ENCODE results near the gene TMEM38B.

The TMEM38B gene

DNA sequence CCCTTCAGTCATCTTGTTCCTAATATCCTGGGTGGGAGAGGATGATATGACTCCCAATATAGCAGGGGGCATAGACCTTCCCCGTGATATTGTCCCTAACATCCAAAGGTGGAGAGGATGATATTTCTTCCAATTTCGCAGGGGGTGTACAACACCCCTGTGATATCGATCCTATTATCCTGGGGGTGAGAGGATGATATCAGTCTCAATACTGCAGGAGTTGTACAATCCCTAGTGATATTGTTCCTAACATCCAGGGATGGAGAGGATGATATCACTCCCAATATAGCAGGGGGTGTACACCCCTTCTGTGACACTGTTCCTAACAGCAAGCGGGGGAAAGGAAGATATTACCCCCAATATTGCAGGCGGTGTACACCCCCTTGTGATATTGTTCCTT, 122.6 kb downstream of the TMEM38B start:
- H3K4me3 ChIP-seq (ENCODE audit: low read length) = no peak overlapping the region

DNA sequence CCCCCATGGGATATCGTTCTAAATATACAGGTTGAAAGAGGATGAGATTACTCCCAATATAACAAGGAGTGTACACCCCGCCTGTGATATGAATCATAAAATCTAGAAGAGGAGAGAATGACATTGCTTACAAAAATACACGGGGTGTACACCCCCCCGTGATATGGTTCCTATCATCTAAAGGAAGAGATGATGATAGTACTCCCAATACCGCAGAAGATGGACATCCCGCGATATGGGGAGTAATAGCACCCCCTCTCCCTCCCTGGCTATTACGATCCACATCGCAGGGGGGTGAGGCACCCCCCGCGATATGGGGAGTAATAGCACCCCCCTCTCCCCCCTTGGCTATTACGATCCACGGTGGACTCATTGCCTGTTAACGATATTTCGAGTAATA, 124.6 kb downstream of the TMEM38B start:
- no peak overlapping the region for H3K4me3 ChIP-seq (ENCODE audit: low read length)
- no peak for DNase-seq (ENCODE audit: low read depth, low spot score)

More for the DNA sequence above, 122.6 kb downstream of the TMEM38B start:
- no peak for DNase-seq (ENCODE audit: low read depth, low spot score)

DNA sequence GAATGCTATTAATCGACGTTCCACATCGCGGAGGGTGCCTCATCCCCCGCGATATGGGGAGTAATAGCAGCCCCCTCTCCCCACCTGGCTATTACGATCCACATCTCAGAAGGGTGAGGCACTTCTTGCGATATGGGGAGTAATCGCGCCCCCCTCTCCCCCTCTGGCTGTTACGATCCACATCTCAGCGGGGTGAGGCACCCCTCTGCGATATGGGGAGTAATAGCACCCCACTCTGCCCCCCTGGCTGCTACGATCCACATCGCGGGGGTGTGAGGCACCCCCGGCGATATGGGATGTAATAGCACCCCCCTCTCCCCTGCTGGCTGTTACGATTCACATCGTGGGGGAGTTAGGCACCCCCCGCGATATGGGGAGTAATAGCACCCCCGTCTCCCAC, 128.5 kb downstream of the TMEM38B start:
- no peak for DNase-seq (ENCODE audit: low read depth, low spot score)
- no peak overlapping the region for H3K4me3 ChIP-seq (ENCODE audit: low read length)

Measured in Jurkat, Clone E6-1 (cell line).